ENCODE results near the gene ARHGAP12.

ARHGAP12 gene

GRCh38 chr10:31936086-31936485 is 7.5 kb upstream of the ARHGAP12 start:
- no peak overlapping the region for H3K27ac ChIP-seq (ENCODE audit: low read depth, low read length, poor library complexity, severe bottlenecking)
- H3K79me2 ChIP-seq (ENCODE audit: insufficient read depth, low read length), result no peaks in the 10 kb centered on the region
- H3K9me3 ChIP-seq (ENCODE audit: low read length), result no peaks in the 10 kb centered on the region
- H3K9ac ChIP-seq (ENCODE audit: low read length), result no peak overlapping the region
- H3K9me2 ChIP-seq (ENCODE audit: low read depth, low read length), result no peaks in the 10 kb centered on the region
- H2AFZ ChIP-seq (ENCODE audit: low read length), result no peak overlapping the region
- H3K4me3 ChIP-seq (ENCODE audit: low read depth, low read length, poor library complexity, severe bottlenecking), result no peak overlapping the region
- H3F3A ChIP-seq (ENCODE audit: insufficient read depth, low read length), result no peaks in the 10 kb centered on the region
- H4K20me1 ChIP-seq (ENCODE audit: insufficient read depth, low read length), result no peaks in the 10 kb centered on the region
- H3K4me2 ChIP-seq (ENCODE audit: low read length), result no peak overlapping the region
- H3K4me1 ChIP-seq (ENCODE audit: insufficient read depth, low read length, severe bottlenecking), result peaks cover 15% of the 10 kb centered on the region
- H3K27me3 ChIP-seq (ENCODE audit: insufficient read depth, low read length), result no peaks in the 10 kb centered on the region
- no peak for TF ChIP-seq CTCF (IDR thresholded peaks at IDR 0.05; ENCODE audit: low read length)
- TF ChIP-seq EZH2 (IDR thresholded peaks at IDR 0.05; ENCODE audit: borderline replicate concordance, low read length), result no peak
- H3K36me3 ChIP-seq (ENCODE audit: insufficient read depth, low read length), result no peaks in the 10 kb centered on the region

GRCh38 chr10:31935678-31936077 is 7.0 kb upstream of the ARHGAP12 start:
- Histone ChIP-seq H4K20me1 (ENCODE audit: insufficient read depth, low read length) (no peaks in the 10 kb centered on the region), H3K9me2 (ENCODE audit: low read depth, low read length) (no peaks in the 10 kb centered on the region), H3K9ac (ENCODE audit: low read length) (no peak overlapping the region), H3K36me3 (ENCODE audit: insufficient read depth, low read length) (no peaks in the 10 kb centered on the region), H3K4me3 (ENCODE audit: low read depth, low read length, poor library complexity, severe bottlenecking) (no peak overlapping the region), H3F3A (ENCODE audit: insufficient read depth, low read length) (no peaks in the 10 kb centered on the region), H3K4me2 (ENCODE audit: low read length) (no peak overlapping the region), H3K27me3 (ENCODE audit: insufficient read depth, low read length) (no peaks in the 10 kb centered on the region), H3K9me3 (ENCODE audit: low read length) (no peaks in the 10 kb centered on the region), H3K27ac (ENCODE audit: low read depth, low read length, poor library complexity, severe bottlenecking) (no peak overlapping the region), H3K79me2 (ENCODE audit: insufficient read depth, low read length) (no peaks in the 10 kb centered on the region), H2AFZ (ENCODE audit: low read length) (no peak overlapping the region), H3K4me1 (ENCODE audit: insufficient read depth, low read length, severe bottlenecking) (peaks cover 15% of the 10 kb centered on the region)
- TF ChIP-seq CTCF (IDR thresholded peaks at IDR 0.05; ENCODE audit: low read length) (no peak), EZH2 (IDR thresholded peaks at IDR 0.05; ENCODE audit: borderline replicate concordance, low read length) (no peak)

- Histone ChIP-seq H3K27me3 (ENCODE audit: insufficient read depth, low read length) (no peaks in the 10 kb centered on the region), H3K27ac (ENCODE audit: low read depth, low read length, poor library complexity, severe bottlenecking) (no peak overlapping the region), H3K36me3 (ENCODE audit: insufficient read depth, low read length) (no peaks in the 10 kb centered on the region), H2AFZ (ENCODE audit: low read length) (no peak overlapping the region), H3K9me2 (ENCODE audit: low read depth, low read length) (no peaks in the 10 kb centered on the region), H3K79me2 (ENCODE audit: insufficient read depth, low read length) (no peaks in the 10 kb centered on the region), H4K20me1 (ENCODE audit: insufficient read depth, low read length) (no peaks in the 10 kb centered on the region), H3F3A (ENCODE audit: insufficient read depth, low read length) (no peaks in the 10 kb centered on the region), H3K4me2 (ENCODE audit: low read length) (no peak overlapping the region), H3K9ac (ENCODE audit: low read length) (no peak overlapping the region), H3K9me3 (ENCODE audit: low read length) (no peaks in the 10 kb centered on the region), H3K4me3 (ENCODE audit: low read depth, low read length, poor library complexity, severe bottlenecking) (no peak overlapping the region), H3K4me1 (ENCODE audit: insufficient read depth, low read length, severe bottlenecking) (peaks cover 20% of the 10 kb centered on the region)
- TF ChIP-seq EZH2 (IDR thresholded peaks at IDR 0.05; ENCODE audit: borderline replicate concordance, low read length), result no peak
- TF ChIP-seq CTCF (IDR thresholded peaks at IDR 0.05; ENCODE audit: low read length), result no peak
Observed at GRCh38 chr10:31932838-31933237, 4.2 kb upstream of the ARHGAP12 start.
